Endothelial cell of umbilical vein (primary cell): Measurements from ENCODE around the gene STPG4. TPM values are rescaled to one million over a fixed set of nuclear protein-coding genes. Genes with fewer than 3 reads are reported as not detected.

Experiments
- BruUV-seq: library from RNA; stranded (reverse); fragments of 400-500 nt; replicated peaks from 2 replicates; lab custom pipeline; 2021; lab: Mats Ljungman, UMichigan
- CTCF ChIA-PET: fragments of 300-600, 350-600 bp; sonication (Branson Sonifier 250); formaldehyde crosslinking; loops from one replicate; lab custom pipeline; 2021; ENCODE audit warnings: antibody characterized with exemption, inconsistent platforms; lab: Charles Lee
- POLR2A ChIA-PET: fragments of 300-600, 350-600 bp; sonication (Branson Sonifier 250); formaldehyde crosslinking; loops from one replicate; lab custom pipeline; 2021; ENCODE audit warnings: antibody characterized with exemption, inconsistent platforms; lab: Charles Lee
- DNase-seq: peaks from one replicate; pipeline ENCODE4 v3.0.0-alpha.2; 2011; ENCODE audit warnings: low read depth, low spot score
- FAIRE-seq: peaks from 2 replicates; lab custom pipeline; 2011; peaks lifted over from hg19 to GRCh38; lab: Jason Lieb, UNC
- H2AFZ ChIP-seq: 2 replicates; pipeline ENCODE4 v1.6.0; 2012; ENCODE audit warnings: low read depth, low read length, control low read depth, inconsistent platforms
- H3K27ac ChIP-seq: 2 replicates; pipeline ENCODE4 v1.5.1; 2011; ENCODE audit warnings: low read depth, mild to moderate bottlenecking, control low read depth, low read length, moderate library complexity; ENCODE audit not compliant: insufficient read depth
- H3K27me3 ChIP-seq, 2 experiments: 2 replicates each; pipeline versions ENCODE4 v1.6.0 to v1.6.1; 2011; ENCODE audit warnings: low read length in 2 of 2, mixed read lengths in 1 of 2; ENCODE audit not compliant: control insufficient read depth in 2 of 2, insufficient read depth in 2 of 2
- H3K36me3 ChIP-seq, 2 experiments: 2 replicates in 1 of 2; 3 replicates in 1 of 2; pipeline ENCODE4 v1.5.1; 2011; ENCODE audit warnings: low read length in 2 of 2, mild to moderate bottlenecking in 1 of 2, moderate library complexity in 1 of 2; ENCODE audit not compliant: control insufficient read depth in 2 of 2, insufficient read depth in 2 of 2; ENCODE audit errors: extremely low read depth in 1 of 2
- H3K4me1 ChIP-seq: 3 replicates; pipeline ENCODE4 v1.5.1; 2011; ENCODE audit warnings: mild to moderate bottlenecking, low read length; ENCODE audit not compliant: control insufficient read depth, insufficient read depth; ENCODE audit errors: extremely low read depth
- H3K4me2 ChIP-seq: 2 replicates; pipeline ENCODE4 v1.6.1; 2011; ENCODE audit warnings: low read length, control low read depth, mixed read lengths; ENCODE audit not compliant: insufficient read depth
- H3K4me3 ChIP-seq, 3 experiments: fragments of 200-600 bp in 1 of 3; sonication (generic), shearing (Covaris generic) in 1 of 3; replicated peaks in 1 of 3; 2 replicates each; pipeline ENCODE4 v1.5.1; 2011 to 2016; ENCODE audit warnings: control low read depth in 3 of 3, low read length in 3 of 3, mild to moderate bottlenecking in 2 of 3, inconsistent platforms in 1 of 3, low read depth in 1 of 3, moderate library complexity in 1 of 3; ENCODE audit not compliant: insufficient read depth in 1 of 3
- H3K79me2 ChIP-seq: 2 replicates; pipeline ENCODE4 v1.6.0; 2012; ENCODE audit warnings: low read length, inconsistent platforms; ENCODE audit not compliant: control insufficient read depth, insufficient read depth
- H3K9ac ChIP-seq: replicated peaks from 2 replicates; pipeline ENCODE3; 2011; ENCODE audit warnings: low read length, control low read depth; ENCODE audit not compliant: insufficient read depth; ENCODE audit errors: extremely low read depth
- H3K9me1 ChIP-seq: replicated peaks from 3 replicates; pipeline ENCODE4 v1.6.0; 2011; ENCODE audit warnings: mild to moderate bottlenecking, low read length; ENCODE audit not compliant: control insufficient read depth, insufficient read depth; ENCODE audit errors: extremely low read depth
- H3K9me3 ChIP-seq: replicated peaks from 2 replicates; pipeline ENCODE4 v1.5.1; 2012; ENCODE audit warnings: low read length, inconsistent platforms; ENCODE audit not compliant: control insufficient read depth, insufficient read depth
- H4K20me1 ChIP-seq: replicated peaks from 2 replicates; pipeline ENCODE3; 2011; ENCODE audit warnings: mild to moderate bottlenecking, low read length; ENCODE audit not compliant: control insufficient read depth, insufficient read depth; ENCODE audit errors: extremely low read depth
- EZH2 ChIP-seq: IDR thresholded peaks from 2 replicates; pipeline ENCODE4 v1.6.1; 2012; ENCODE audit warnings: borderline replicate concordance, low read depth, mild to moderate bottlenecking, moderate library complexity, low read length, inconsistent platforms; ENCODE audit not compliant: severe bottlenecking
- FOS ChIP-seq: IDR thresholded peaks from 2 replicates; pipeline ENCODE4 v1.6.1; 2011; ENCODE audit warnings: mild to moderate bottlenecking, low read length, moderate library complexity, borderline replicate concordance; ENCODE audit not compliant: insufficient read depth
- GATA2 ChIP-seq: IDR thresholded peaks from 2 replicates; pipeline ENCODE4 v1.7.0; 2011; ENCODE audit warnings: low read depth, mild to moderate bottlenecking, moderate library complexity, mixed read lengths, low read length; ENCODE audit not compliant: insufficient read length, insufficient read depth
- JUN ChIP-seq: IDR thresholded peaks from 2 replicates; pipeline ENCODE4 v1.6.1; 2011; ENCODE audit warnings: borderline replicate concordance, low read depth; ENCODE audit not compliant: insufficient read length, insufficient read depth
- MYC ChIP-seq: IDR thresholded peaks from one replicate; pipeline ENCODE4 v1.6.1; 2011; ENCODE audit warnings: mild to moderate bottlenecking, low read depth, low read length
- POLR2A ChIP-seq: IDR thresholded peaks from 2 replicates; pipeline ENCODE4 v1.6.1; 2012; ENCODE audit warnings: low read depth, mild to moderate bottlenecking, control low read depth, low read length
- POLR2AphosphoS5 ChIP-seq: IDR thresholded peaks from 2 replicates; pipeline ENCODE4 v1.6.1; 2012; ENCODE audit warnings: low read depth, mild to moderate bottlenecking, control low read depth, low read length, moderate library complexity; ENCODE audit not compliant: insufficient read depth
- dilution Hi-C: fragments of 300-500 bp; cut with MboI; formaldehyde crosslinking; loops from one replicate; pipeline ENCODE4 v1.15.0; 2019; ENCODE audit warnings: low sequenced_read_pairs; ENCODE audit not compliant: extremely low pct_ligation_motif_present
- intact Hi-C: fragments of 100-400 bp; cut with micrococcal nuclease; formaldehyde crosslinking; loops from one replicate; pipeline ENCODE4 v1.10.0; 2022
- polyA plus RNA-seq, 4 experiments: library from polyadenylated mRNA; depleted of rRNA in 3 of 4; stranded (reverse) in 3 of 4; unstranded in 1 of 4; fragments of >200 nt; gene quantifications; 2 replicates each; pipeline versions ENCODE4 v1.2.1 to v1.2.3, GENCODE V29; 2011 to 2012; ENCODE audit warnings: missing spikeins in 1 of 4
- total RNA-seq: library from RNA; stranded (reverse); gene quantifications from 2 replicates; pipeline ENCODE4 v1.2.3, GENCODE V29; 2021
- TF ChIP-seq, protein P1 (sequence below), 2 donors: IDR thresholded peaks; 1 replicate in 1 of 2; 2 replicates in 1 of 2; pipeline ENCODE4 v1.5.1; 2011; ENCODE audit warnings: low read length in 2 of 2, mild to moderate bottlenecking in 2 of 2, moderate library complexity in 2 of 2, control low read depth in 1 of 2, inconsistent platforms in 1 of 2, low read depth in 1 of 2; ENCODE audit not compliant: insufficient read depth in 1 of 2; ENCODE audit errors: extremely low read depth in 1 of 2
- TF ChIP-seq, protein P2 (sequence below): IDR thresholded peaks from 2 replicates; pipeline ENCODE4 v1.6.1; 2011; ENCODE audit not compliant: insufficient read depth, insufficient read length

STPG4 gene
- total and polyA plus RNA-seq, 2 donors (not counting 3 experiments of a cell fraction or from before 2014, with no cell fraction given), result 0.53 TPM; not detected in 1

DNA sequence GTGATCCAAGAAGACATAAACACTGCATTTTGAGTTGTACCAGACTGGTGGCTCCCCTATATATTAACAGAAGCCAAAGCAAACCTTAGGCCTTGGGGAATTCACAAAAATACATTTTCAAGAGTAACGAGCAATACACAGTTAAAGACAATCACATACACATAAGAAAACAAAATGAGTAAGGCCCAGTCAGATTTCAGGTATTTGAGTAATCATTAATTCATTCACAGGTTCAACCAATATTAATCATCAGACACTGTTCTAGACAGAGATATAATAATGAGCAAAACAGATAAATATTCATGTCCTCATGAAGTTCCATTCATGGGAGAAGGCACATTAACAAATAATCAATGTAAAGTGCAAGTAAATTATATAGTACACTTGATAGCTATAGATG lies 9.6 kb downstream of the STPG4 start:
- FAIRE-seq, result no peak
- intact Hi-C loops, result no loop called here

DNA sequence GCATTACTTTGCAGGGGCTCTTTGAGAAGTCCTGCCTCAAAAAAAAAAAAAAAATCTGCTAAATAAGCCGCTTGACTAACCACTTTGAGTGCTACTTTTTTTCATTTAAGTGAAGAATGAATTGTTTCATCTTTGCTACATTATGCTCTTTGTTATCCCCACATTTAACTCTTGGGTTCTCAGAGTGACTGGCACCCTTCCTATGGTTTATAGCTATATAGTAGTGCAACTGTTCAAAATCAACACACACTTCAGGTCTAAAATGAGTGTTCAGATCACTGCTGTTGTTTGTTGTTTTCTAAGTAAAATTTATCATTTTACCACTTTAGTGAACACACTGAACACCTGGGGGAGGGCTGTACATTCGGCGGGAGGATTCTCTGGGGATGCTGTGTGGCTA lies 13.6 kb downstream of the STPG4 start:
- no TSS peak for BruUV-seq

More for the DNA sequence above, 9.6 kb downstream of the STPG4 start:
- no peaks in the 10 kb centered on the region for H3K9me1 ChIP-seq
- H3K4me3 ChIP-seq, result no peak overlapping the region
- no peaks in the 10 kb centered on the region for H3K79me2 ChIP-seq
- CTCF ChIA-PET, result no interaction called here
- no peaks in the 10 kb centered on the region for H3K27me3 ChIP-seq
- H3K4me1 ChIP-seq, result no peaks in the 10 kb centered on the region
- no peak for DNase-seq
- BruUV-seq, result no TSS peak
- H2AFZ ChIP-seq, result no peak overlapping the region
- dilution Hi-C loops, result no loop called here
- no peak overlapping the region for H3K9ac ChIP-seq
- POLR2A ChIA-PET, result no interaction called here
- H3K4me2 ChIP-seq, result no peak overlapping the region
- TF ChIP-seq FOS (no peak), JUN (no peak)
- peaks cover 0 to 3% of the 10 kb centered on the region in 2 experiments for H3K36me3 ChIP-seq
- no peak overlapping the region for H3K27ac ChIP-seq
- no peaks in the 10 kb centered on the region for H4K20me1 ChIP-seq
- no peaks in the 10 kb centered on the region for H3K9me3 ChIP-seq

More for the DNA sequence above, 13.6 kb downstream of the STPG4 start:
- Histone ChIP-seq H3K9ac (no peak overlapping the region), H3K9me3 (no peaks in the 10 kb centered on the region), H3K36me3 (peaks cover 0 to 3% of the 10 kb centered on the region in 2 experiments), H3K4me3 (no peak overlapping the region), H4K20me1 (no peaks in the 10 kb centered on the region), H3K27ac (no peak overlapping the region), H2AFZ (no peak overlapping the region), H3K4me2 (no peak overlapping the region), H3K79me2 (no peaks in the 10 kb centered on the region), H3K27me3 (no peaks in the 10 kb centered on the region), H3K9me1 (no peaks in the 10 kb centered on the region), H3K4me1 (no peaks in the 10 kb centered on the region)
- dilution Hi-C loops, result no loop called here
- no peak for TF ChIP-seq POLR2AphosphoS5
- TF ChIP-seq FOS, result no peak
- TF ChIP-seq POLR2A, result no peak
- TF ChIP-seq GATA2, result no peak
- TF ChIP-seq JUN, result no peak
- TF ChIP-seq, protein P1, sequence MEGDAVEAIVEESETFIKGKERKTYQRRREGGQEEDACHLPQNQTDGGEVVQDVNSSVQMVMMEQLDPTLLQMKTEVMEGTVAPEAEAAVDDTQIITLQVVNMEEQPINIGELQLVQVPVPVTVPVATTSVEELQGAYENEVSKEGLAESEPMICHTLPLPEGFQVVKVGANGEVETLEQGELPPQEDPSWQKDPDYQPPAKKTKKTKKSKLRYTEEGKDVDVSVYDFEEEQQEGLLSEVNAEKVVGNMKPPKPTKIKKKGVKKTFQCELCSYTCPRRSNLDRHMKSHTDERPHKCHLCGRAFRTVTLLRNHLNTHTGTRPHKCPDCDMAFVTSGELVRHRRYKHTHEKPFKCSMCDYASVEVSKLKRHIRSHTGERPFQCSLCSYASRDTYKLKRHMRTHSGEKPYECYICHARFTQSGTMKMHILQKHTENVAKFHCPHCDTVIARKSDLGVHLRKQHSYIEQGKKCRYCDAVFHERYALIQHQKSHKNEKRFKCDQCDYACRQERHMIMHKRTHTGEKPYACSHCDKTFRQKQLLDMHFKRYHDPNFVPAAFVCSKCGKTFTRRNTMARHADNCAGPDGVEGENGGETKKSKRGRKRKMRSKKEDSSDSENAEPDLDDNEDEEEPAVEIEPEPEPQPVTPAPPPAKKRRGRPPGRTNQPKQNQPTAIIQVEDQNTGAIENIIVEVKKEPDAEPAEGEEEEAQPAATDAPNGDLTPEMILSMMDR (IDR thresholded peaks at IDR 0.05; ENCODE audit: extremely low read depth in 1 of 2, insufficient read depth in 1 of 2, low read depth in 1 of 2, low read length in 2 of 2), result no peak
- TF ChIP-seq MYC, result no peak
- TF ChIP-seq, protein P2, sequence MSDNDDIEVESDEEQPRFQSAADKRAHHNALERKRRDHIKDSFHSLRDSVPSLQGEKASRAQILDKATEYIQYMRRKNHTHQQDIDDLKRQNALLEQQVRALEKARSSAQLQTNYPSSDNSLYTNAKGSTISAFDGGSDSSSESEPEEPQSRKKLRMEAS, result no peak
- TF ChIP-seq EZH2, result no peak
- ChIA-PET POLR2A (no interaction called here), CTCF (interaction anchor here (0.7 kb wide), 1 partner anchor 14 kb away, joined by 3 read pairs; the partner anchor contains the start of gene STPG4)
- no peak for DNase-seq
- no peak for FAIRE-seq
- intact Hi-C loops, result no loop called here
